ENCODE results near the gene FUT7. TPM values are rescaled to one million over a fixed set of nuclear protein-coding genes. Genes with fewer than 3 reads are reported as not detected.
A peak's percentile ranks its signal among the peaks of the same experiment; 100 is the strongest.

Gene FUT7
- total and polyA plus RNA-seq, 9 of the 15 experiments (the other 6 are each of a cell fraction or from before 2014, with no cell fraction given) = not detected

DNA sequence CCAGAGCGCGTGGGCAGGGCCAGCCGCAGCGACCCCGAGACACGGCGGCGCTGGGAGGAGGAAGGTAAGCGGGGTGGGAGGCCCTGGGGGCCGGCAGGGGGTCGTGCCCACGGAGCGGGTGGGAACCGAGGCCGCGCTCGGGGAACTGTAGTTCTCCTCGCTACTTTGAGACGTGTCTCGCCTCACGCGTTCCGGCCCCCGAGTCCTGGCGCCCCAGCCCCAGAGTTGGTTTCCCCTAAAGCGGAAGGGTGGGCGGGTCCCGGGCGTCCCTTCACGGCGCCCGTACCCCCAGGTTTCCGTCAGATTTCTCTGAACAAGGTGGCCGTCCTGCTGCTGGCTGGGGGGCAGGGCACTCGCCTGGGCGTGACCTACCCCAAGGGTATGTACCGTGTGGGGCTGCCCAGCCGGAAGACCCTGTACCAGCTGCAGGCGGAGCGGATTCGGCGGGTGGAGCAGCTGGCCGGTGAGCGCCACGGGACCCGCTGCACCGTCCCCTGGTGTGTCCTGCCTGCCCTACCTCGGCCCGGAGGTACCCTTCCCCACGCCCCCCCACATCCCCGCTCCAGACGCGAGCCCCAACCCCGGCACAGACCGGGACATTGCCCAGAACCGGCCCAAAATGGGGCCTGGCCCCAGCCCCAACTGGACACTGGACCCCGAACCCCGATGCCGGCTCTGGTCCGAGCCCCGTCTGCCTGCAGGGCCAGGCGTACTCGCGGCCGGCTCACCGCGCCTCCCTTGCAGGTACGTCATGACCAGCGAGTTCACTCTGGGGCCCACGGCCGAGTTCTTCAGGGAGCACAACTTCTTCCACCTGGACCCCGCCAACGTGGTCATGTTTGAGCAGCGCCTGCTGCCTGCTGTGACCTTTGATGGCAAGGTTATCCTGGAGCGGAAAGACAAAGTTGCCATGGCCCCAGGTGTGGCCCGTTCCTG lies 46.1 kb upstream of the FUT7 start:
- H3K27ac ChIP-seq (ENCODE audit: extremely low read depth, low read depth, low read length) = peak overlapping the region; percentile 19; the same call in 1 of the 3 replicates
- H3K36me3 ChIP-seq (ENCODE audit: control insufficient read depth, insufficient read depth, low read length) = peaks cover 10% of the 10 kb centered on the region; the same call in 1 of the 3 replicates
- WGBS (ENCODE audit: insufficient coverage, low coverage, missing lambda C conversion rate) = 77% methylated on average over 32 of the region's 76 CpGs
- H3K4me2 ChIP-seq (ENCODE audit: insufficient read depth, low read length) = peak overlapping the region; percentile 52; the same call in 1 of the 2 replicates
- no TSS peak for BruUV-seq (replicated peaks)
- H3K79me2 ChIP-seq (ENCODE audit: control insufficient read depth, insufficient read depth, low read length) = no peaks in the 10 kb centered on the region; the same call in 2 of the 3 replicates
- no peaks in the 10 kb centered on the region for H4K20me1 ChIP-seq (replicated peaks; ENCODE audit: control insufficient read depth, insufficient read depth, low read length)
- ATAC-seq (no peak), DNase-seq (ENCODE audit: extremely low read depth in 1 of 4, low spot score in 3 of 4) (no peak), FAIRE-seq (no peak)
- peak overlapping the region; percentile 42 for H3K4me3 ChIP-seq
- no peaks in the 10 kb centered on the region for H3K9me3 ChIP-seq (replicated peaks; ENCODE audit: control insufficient read depth, insufficient read depth, low read depth, low read length)
- POLR2A ChIA-PET = no interaction called here
- H3K27me3 ChIP-seq (ENCODE audit: control insufficient read depth in 2 of 2, insufficient read depth in 2 of 2, low read length in 2 of 2) = no peaks in the 10 kb centered on the region
- intact Hi-C loops (cut with micrococcal nuclease) (no loop called here), in situ Hi-C loops (cut with MboI) (no loop called here)
- peak overlapping the region; percentile 38 to 89; a peak in 3 of 4 replicates for H3K9ac ChIP-seq (ENCODE audit: insufficient read depth in 1 of 2, low read depth in 2 of 2, low read length in 2 of 2)
- TF ChIP-seq, protein P1, sequence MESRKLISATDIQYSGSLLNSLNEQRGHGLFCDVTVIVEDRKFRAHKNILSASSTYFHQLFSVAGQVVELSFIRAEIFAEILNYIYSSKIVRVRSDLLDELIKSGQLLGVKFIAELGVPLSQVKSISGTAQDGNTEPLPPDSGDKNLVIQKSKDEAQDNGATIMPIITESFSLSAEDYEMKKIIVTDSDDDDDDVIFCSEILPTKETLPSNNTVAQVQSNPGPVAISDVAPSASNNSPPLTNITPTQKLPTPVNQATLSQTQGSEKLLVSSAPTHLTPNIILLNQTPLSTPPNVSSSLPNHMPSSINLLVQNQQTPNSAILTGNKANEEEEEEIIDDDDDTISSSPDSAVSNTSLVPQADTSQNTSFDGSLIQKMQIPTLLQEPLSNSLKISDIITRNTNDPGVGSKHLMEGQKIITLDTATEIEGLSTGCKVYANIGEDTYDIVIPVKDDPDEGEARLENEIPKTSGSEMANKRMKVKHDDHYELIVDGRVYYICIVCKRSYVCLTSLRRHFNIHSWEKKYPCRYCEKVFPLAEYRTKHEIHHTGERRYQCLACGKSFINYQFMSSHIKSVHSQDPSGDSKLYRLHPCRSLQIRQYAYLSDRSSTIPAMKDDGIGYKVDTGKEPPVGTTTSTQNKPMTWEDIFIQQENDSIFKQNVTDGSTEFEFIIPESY (CRISPR knock-in tag; IDR thresholded peaks at IDR 0.05) = no peak
- 0 out of 2 replicates have a peak, but pooled peaks have one; percentile 4 for TF ChIP-seq POLR2G (IDR thresholded peaks at IDR 0.05; ENCODE audit: low read depth, low read length)
- TF ChIP-seq DMBX1 (CRISPR knock-in tag; IDR thresholded peaks at IDR 0.05; ENCODE audit: borderline replicate concordance) = no peak
- peak; percentile 59 for TF ChIP-seq PCBP1 (IDR thresholded peaks at IDR 0.05; ENCODE audit: low read depth, low read length, poor library complexity, severe bottlenecking)
- peak; percentile 1; the same call in 1 of the 2 replicates for TF ChIP-seq PHF8 (IDR thresholded peaks at IDR 0.05; ENCODE audit: borderline replicate concordance, low read length)
- TF ChIP-seq ZNF311 (CRISPR knock-in tag; IDR thresholded peaks at IDR 0.05) = no peak
- no peak for TF ChIP-seq NFIX (CRISPR knock-in tag; IDR thresholded peaks at IDR 0.05; ENCODE audit: low read depth)
- TF ChIP-seq, protein P2, sequence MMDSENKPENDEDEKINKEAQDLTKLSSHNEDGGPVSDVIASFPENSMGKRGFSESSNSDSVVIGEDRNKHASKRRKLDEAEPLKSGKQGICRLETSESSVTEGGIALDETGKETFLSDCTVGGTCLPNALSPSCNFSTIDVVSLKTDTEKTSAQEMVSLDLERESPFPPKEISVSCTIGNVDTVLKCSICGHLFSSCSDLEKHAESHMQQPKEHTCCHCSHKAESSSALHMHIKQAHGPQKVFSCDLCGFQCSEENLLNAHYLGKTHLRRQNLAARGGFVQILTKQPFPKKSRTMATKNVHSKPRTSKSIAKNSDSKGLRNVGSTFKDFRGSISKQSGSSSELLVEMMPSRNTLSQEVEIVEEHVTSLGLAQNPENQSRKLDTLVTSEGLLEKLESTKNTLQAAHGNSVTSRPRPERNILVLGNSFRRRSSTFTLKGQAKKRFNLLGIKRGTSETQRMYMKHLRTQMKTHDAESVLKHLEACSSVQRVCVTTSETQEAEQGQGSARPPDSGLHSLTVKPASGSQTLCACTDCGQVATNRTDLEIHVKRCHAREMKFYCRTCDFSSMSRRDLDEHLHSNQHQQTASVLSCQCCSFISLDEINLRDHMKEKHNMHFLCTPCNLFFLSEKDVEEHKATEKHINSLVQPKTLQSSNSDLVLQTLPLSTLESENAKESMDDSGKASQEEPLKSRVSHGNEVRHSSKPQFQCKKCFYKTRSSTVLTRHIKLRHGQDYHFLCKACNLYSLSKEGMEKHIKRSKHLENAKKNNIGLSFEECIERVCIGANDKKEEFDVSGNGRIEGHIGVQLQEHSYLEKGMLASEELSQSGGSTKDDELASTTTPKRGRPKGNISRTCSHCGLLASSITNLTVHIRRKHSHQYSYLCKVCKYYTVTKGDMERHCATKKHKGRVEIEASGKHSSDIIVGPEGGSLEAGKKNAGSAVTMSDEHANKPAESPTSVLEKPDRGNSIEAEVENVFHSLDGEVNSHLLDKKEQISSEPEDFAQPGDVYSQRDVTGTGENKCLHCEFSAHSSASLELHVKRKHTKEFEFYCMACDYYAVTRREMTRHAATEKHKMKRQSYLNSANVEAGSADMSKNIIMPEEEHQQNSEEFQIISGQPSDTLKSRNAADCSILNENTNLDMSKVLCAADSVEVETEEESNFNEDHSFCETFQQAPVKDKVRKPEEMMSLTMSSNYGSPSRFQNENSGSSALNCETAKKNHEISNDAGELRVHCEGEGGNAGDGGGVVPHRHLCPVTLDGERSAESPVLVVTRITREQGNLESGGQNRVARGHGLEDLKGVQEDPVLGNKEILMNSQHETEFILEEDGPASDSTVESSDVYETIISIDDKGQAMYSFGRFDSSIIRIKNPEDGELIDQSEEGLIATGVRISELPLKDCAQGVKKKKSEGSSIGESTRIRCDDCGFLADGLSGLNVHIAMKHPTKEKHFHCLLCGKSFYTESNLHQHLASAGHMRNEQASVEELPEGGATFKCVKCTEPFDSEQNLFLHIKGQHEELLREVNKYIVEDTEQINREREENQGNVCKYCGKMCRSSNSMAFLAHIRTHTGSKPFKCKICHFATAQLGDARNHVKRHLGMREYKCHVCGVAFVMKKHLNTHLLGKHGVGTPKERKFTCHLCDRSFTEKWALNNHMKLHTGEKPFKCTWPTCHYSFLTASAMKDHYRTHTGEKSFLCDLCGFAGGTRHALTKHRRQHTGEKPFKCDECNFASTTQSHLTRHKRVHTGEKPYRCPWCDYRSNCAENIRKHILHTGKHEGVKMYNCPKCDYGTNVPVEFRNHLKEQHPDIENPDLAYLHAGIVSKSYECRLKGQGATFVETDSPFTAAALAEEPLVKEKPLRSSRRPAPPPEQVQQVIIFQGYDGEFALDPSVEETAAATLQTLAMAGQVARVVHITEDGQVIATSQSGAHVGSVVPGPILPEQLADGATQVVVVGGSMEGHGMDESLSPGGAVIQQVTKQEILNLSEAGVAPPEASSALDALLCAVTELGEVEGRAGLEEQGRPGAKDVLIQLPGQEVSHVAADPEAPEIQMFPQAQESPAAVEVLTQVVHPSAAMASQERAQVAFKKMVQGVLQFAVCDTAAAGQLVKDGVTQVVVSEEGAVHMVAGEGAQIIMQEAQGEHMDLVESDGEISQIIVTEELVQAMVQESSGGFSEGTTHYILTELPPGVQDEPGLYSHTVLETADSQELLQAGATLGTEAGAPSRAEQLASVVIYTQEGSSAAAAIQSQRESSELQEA (IDR thresholded peaks at IDR 0.05; ENCODE audit: low read depth) = 0 out of 2 replicates have a peak, but pooled peaks have one; percentile 28
- no peak for TF ChIP-seq ZKSCAN1 (IDR thresholded peaks at IDR 0.05; ENCODE audit: low read depth, low read length)
- no peak for TF ChIP-seq RBM17 (IDR thresholded peaks at IDR 0.05; ENCODE audit: borderline replicate concordance, low read depth, low read length)
- H2AFZ ChIP-seq (ENCODE audit: low read depth, low read length) = no peak overlapping the region
- H3K4me1 ChIP-seq (replicated peaks in 1 of 2; ENCODE audit: control insufficient read depth in 2 of 2, insufficient read depth in 2 of 2, low read length in 2 of 2) = peaks cover 19 to 75% of the 10 kb centered on the region in 2 experiments
- no peaks in the 10 kb centered on the region for H3K9me1 ChIP-seq (ENCODE audit: control insufficient read depth, insufficient read depth, low read length)
- CTCF ChIA-PET (ENCODE audit: low intra/inter-chr PET ratio) = no interaction called here
